ENCODE results near the gene SOX1.

SOX1 gene

GRCh38 chr13:112067116-112067741, at the start of gene SOX1:
TSS of gene SOX1 (plus strand) at chr13:112067149. CDS start at chr13:112067659, 510 bp downstream.
- DNase-seq: peak; percentile 58

- no peak for DNase-seq
Observed at GRCh38 chr13:112024577-112024976, 42.4 kb upstream of the SOX1 start.

GRCh38 chr13:112027250-112027649, 39.7 kb upstream of the SOX1 start:
- DNase-seq: no peak

DNA sequence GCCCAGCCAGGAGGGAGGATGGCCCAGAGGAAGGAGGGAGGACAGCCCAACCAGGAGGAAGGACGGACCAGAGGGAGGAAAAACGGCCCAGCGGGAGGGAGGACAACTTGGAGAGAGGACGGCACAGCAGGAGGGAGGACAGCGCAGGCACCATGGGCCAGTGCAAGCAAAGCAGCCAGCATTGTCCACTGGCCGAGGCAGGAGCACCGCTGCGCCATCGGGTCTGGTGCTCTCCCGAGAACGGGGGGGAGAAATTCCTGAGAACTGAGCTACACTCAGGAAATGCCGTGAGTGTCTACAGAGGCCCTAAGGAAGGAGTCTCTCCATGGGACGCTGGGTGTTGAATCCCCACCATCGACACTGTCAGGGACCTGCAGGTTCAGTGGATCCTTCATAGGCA, 38.5 kb upstream of the SOX1 start:
- no peak for DNase-seq

GRCh38 chr13:112029143-112029542, 37.8 kb upstream of the SOX1 start:
- no peak for DNase-seq

GRCh38 chr13:112032186-112032993, 34.6 kb upstream of the SOX1 start:
- DNase-seq: no peak

GRCh38 chr13:112034231-112034630, 32.7 kb upstream of the SOX1 start:
- DNase-seq: no peak

GRCh38 chr13:112034846-112035245, 32.1 kb upstream of the SOX1 start:
- DNase-seq: no peak

DNA sequence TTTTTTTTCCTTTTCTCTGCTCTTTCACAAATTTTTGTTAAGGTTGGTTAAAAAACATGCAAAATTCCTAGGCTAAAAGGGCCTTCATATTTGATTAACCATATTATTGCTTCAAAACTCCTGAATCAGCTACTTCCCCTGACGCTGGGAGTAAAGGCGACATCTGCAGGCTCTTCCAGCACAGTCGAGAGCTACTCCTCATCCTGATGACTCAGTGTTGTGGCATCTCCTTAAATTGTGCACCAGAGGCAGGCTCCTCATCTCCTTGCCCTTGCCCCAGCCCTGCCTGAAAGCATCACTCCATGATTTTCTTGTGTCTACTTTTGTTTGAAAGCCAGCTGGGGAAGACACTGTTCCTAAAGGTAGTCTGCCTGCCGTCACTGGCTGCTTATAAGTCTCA, 24.5 kb upstream of the SOX1 start:
- DNase-seq: no peak

DNA sequence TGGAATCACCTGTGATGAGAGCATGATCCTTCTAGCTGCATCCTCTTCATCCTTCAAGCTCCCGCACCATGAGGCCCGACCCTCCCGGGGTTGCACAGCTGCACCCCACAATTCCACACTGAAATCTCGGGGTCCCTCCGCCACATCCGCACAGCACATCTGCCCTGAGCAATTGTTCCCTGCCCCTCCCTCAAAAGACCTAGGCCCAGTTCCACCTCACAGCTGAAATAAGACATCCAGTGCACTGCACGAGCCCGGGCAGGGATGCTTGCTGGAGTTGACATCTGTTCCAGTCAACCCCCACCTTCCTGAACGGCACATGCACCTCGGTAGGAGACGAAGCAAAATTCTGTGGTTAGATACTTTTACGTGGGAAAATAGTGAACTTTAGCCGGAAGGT, 14.7 kb upstream of the SOX1 start:
- DNase-seq: no peak

GRCh38 chr13:112053167-112053743, 13.7 kb upstream of the SOX1 start:
- no peak for DNase-seq

- no peak for DNase-seq
Observed at GRCh38 chr13:112053744-112054615, 13.0 kb upstream of the SOX1 start.

DNA sequence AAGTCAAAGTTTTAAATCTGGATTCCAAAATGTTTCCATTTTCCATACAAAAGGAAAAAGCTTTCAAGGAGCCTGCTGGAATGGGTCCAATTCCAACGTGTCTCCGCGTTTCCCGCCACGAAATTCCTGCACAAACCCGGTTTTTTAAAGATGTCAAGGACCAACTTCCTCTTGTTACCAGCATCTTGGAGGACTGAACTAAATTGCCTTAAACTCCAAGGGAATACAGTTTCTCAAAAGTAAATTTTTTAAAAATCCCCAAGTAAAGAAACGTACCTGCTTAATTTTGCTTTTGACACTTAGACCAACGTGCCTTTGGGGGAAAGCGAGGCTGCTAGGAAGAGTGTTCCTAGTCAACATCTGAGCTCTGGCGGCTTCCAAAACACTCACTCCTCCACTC, 12.3 kb upstream of the SOX1 start:
- DNase-seq: no peak

- DNase-seq: no peak
Observed at GRCh38 chr13:112055036-112055914, 11.7 kb upstream of the SOX1 start.

- DNase-seq: no peak
Observed at GRCh38 chr13:112055915-112056269, 11.1 kb upstream of the SOX1 start.

GRCh38 chr13:112056284-112056727, 10.6 kb upstream of the SOX1 start:
- DNase-seq: no peak

- no peak for DNase-seq
Observed at GRCh38 chr13:112056739-112057438, 10.1 kb upstream of the SOX1 start.

DNA sequence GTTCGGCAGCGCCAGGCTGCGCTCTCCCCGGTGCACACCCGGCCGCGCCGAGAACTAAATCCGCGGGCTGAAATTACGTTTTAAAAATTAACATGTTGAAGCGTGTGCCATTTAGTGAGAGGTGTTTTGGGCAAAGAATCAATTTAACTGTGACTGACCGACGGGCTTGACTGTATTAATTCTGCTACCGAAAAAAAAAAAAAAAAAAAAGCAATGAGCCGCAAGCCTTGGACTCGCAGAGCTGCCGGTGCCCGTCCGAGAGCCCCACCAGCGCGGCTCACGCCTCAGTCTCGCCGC, 9.6 kb upstream of the SOX1 start:
- no peak for DNase-seq

DNA sequence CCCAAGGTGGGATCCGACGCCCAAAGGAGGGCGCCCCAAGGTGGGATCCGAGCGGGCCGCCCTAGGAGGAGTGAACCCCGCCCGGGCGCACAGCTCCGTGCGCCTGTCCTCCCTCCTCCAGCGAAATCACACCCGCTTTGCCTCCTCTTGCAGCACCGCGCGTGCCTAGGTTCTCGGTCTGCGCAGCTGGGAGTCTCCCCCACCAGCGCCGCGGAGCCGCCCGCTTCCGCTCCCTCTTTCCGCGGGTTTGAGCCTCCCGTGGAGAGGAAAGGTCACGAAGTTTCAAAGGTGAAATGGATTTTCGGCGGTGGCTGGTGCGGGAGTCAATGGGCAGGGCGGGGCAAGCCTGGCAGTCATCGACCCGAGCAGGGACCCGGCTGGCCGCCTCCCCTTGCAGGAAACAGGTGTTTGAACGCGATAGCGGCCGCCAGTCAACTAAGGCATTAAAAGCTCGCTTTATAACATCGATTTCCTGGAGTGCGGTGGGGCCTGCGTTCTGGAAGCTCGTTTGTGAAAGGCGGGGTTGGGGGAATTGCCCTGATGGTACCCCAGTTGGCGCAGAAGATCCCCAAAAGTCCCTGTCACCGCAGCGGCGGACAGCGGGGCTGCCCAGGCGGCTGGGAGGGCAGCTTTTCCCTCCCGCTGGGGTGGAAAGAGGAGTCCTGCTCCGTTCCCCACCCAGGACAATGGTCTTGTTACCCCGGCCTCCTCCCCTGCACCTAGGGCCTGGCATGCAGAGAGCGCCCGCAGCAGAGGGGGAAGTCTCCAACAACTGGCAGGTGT, 9.0 kb upstream of the SOX1 start:
- DNase-seq: no peak

GRCh38 chr13:112058519-112058873, 8.5 kb upstream of the SOX1 start:
- no peak for DNase-seq

DNA sequence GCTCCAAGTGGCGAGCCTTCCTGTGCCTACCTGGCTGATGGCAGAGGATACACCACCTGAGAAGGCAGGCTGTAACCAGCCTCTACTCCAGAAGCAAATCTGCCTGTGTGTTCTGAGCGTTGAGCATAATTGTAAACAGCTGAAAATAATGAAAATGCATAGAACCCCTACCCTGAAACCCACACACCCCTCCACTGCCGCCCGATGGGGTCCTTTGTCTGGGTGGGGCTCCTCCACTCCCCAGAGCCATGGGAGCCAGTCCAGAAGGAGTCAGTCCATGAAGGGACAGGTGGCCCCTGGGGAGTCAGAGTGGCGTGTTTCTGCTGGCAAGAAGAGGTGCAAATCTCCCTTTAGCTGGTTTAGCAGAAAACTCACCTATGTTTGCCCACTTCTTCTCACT, 8.0 kb upstream of the SOX1 start:
- DNase-seq: no peak
